Measurements from ENCODE around the gene GSTO2.
A peak's percentile ranks its signal among the peaks of the same experiment; 100 is the strongest.

Gene GSTO2

GRCh38 chr10:104259999-104260774 is 8.8 kb upstream of the GSTO2 start:
- Histone ChIP-seq H3K36me3 (ENCODE audit: control insufficient read depth in 1 of 2, insufficient read depth in 2 of 2, low read length in 2 of 2) (peaks cover 27 to 56% of the 10 kb centered on the region in 2 donors), H3K4me1 (ENCODE audit: control insufficient read depth in 1 of 2, insufficient read depth in 2 of 2, low read length in 2 of 2) (peaks cover 17 to 39% of the 10 kb centered on the region in 2 donors), H3K4me3 (ENCODE audit: low read depth in 1 of 2, low read length in 2 of 2) (no peak overlapping the region), H3K9ac (ENCODE audit: low read depth in 1 of 2, low read length in 2 of 2) (no peak overlapping the region), H3K27ac (ENCODE audit: low read depth, low read length) (no peak overlapping the region), H3K9me3 (ENCODE audit: control insufficient read depth in 1 of 2, low read length in 2 of 2) (no peaks in the 10 kb centered on the region), H3K27me3 (ENCODE audit: control insufficient read depth in 1 of 2, insufficient read depth in 2 of 2, low read length in 2 of 2) (no peaks in the 10 kb centered on the region)

- Histone ChIP-seq H3K36me3 (ENCODE audit: control insufficient read depth in 1 of 2, insufficient read depth in 2 of 2, low read length in 2 of 2) (peaks cover 30 to 62% of the 10 kb centered on the region in 2 donors), H3K9me3 (ENCODE audit: control insufficient read depth in 1 of 2, low read length in 2 of 2) (no peaks in the 10 kb centered on the region), H3K4me3 (ENCODE audit: low read depth in 1 of 2, low read length in 2 of 2) (no peak overlapping the region), H3K4me1 (ENCODE audit: control insufficient read depth in 1 of 2, insufficient read depth in 2 of 2, low read length in 2 of 2) (peaks cover 13 to 41% of the 10 kb centered on the region in 2 donors), H3K9ac (ENCODE audit: low read depth in 1 of 2, low read length in 2 of 2) (no peak overlapping the region), H3K27ac (ENCODE audit: low read depth, low read length) (no peak overlapping the region), H3K27me3 (ENCODE audit: control insufficient read depth in 1 of 2, insufficient read depth in 2 of 2, low read length in 2 of 2) (no peaks in the 10 kb centered on the region)
Measured at GRCh38 chr10:104260775-104261115, 8.2 kb upstream of the GSTO2 start.

GRCh38 chr10:104262055-104262454 is 6.9 kb upstream of the GSTO2 start:
- H3K27ac ChIP-seq (ENCODE audit: low read depth, low read length): no peak overlapping the region
- H3K4me3 ChIP-seq (ENCODE audit: low read depth in 1 of 2, low read length in 2 of 2): no peak overlapping the region
- H3K27me3 ChIP-seq (ENCODE audit: control insufficient read depth in 1 of 2, insufficient read depth in 2 of 2, low read length in 2 of 2): no peaks in the 10 kb centered on the region
- peaks cover under 1 to 28% of the 10 kb centered on the region in 2 donors for H3K4me1 ChIP-seq (ENCODE audit: control insufficient read depth in 1 of 2, insufficient read depth in 2 of 2, low read length in 2 of 2)
- no peaks in the 10 kb centered on the region for H3K9me3 ChIP-seq (ENCODE audit: control insufficient read depth in 1 of 2, low read length in 2 of 2)
- no peak overlapping the region for H3K9ac ChIP-seq (ENCODE audit: low read depth in 1 of 2, low read length in 2 of 2)
- peaks cover 40 to 73% of the 10 kb centered on the region in 2 donors for H3K36me3 ChIP-seq (ENCODE audit: control insufficient read depth in 1 of 2, insufficient read depth in 2 of 2, low read length in 2 of 2)

GRCh38 chr10:104264783-104265182 is 4.2 kb upstream of the GSTO2 start:
- Histone ChIP-seq H3K36me3 (ENCODE audit: control insufficient read depth in 1 of 2, insufficient read depth in 2 of 2, low read length in 2 of 2) (peaks cover 37 to 63% of the 10 kb centered on the region in 2 donors), H3K4me3 (ENCODE audit: low read depth in 1 of 2, low read length in 2 of 2) (no peak overlapping the region), H3K9me3 (ENCODE audit: control insufficient read depth in 1 of 2, low read length in 2 of 2) (no peaks in the 10 kb centered on the region), H3K4me1 (ENCODE audit: control insufficient read depth in 1 of 2, insufficient read depth in 2 of 2, low read length in 2 of 2) (peaks cover 11 to 39% of the 10 kb centered on the region in 2 donors), H3K27ac (ENCODE audit: low read depth, low read length) (no peak overlapping the region), H3K27me3 (ENCODE audit: control insufficient read depth in 1 of 2, insufficient read depth in 2 of 2, low read length in 2 of 2) (no peaks in the 10 kb centered on the region), H3K9ac (ENCODE audit: low read depth in 1 of 2, low read length in 2 of 2) (no peak overlapping the region)

GRCh38 chr10:104267721-104268404 is 1.1 kb upstream of the GSTO2 start:
- Histone ChIP-seq H3K4me3 (ENCODE audit: low read depth in 1 of 2, low read length in 2 of 2) (peak overlapping the region; percentile 92 to 98), H3K4me1 (ENCODE audit: control insufficient read depth in 1 of 2, insufficient read depth in 2 of 2, low read length in 2 of 2) (peaks cover 11 to 29% of the 10 kb centered on the region in 2 donors), H3K27ac (ENCODE audit: low read depth, low read length) (no peak overlapping the region), H3K9ac (ENCODE audit: low read depth in 1 of 2, low read length in 2 of 2) (peak overlapping the region in 1 of 2 donors; percentile 92), H3K36me3 (ENCODE audit: control insufficient read depth in 1 of 2, insufficient read depth in 2 of 2, low read length in 2 of 2) (peaks cover 22 to 34% of the 10 kb centered on the region in 2 donors), H3K27me3 (ENCODE audit: control insufficient read depth in 1 of 2, insufficient read depth in 2 of 2, low read length in 2 of 2) (no peaks in the 10 kb centered on the region), H3K9me3 (ENCODE audit: control insufficient read depth in 1 of 2, low read length in 2 of 2) (no peaks in the 10 kb centered on the region)

- Histone ChIP-seq H3K4me1 (ENCODE audit: control insufficient read depth in 1 of 2, insufficient read depth in 2 of 2, low read length in 2 of 2) (peaks cover 11 to 26% of the 10 kb centered on the region in 2 donors), H3K9me3 (ENCODE audit: control insufficient read depth in 1 of 2, low read length in 2 of 2) (no peaks in the 10 kb centered on the region), H3K9ac (ENCODE audit: low read depth in 1 of 2, low read length in 2 of 2) (peak overlapping the region; percentile 74 to 92), H3K27me3 (ENCODE audit: control insufficient read depth in 1 of 2, insufficient read depth in 2 of 2, low read length in 2 of 2) (no peaks in the 10 kb centered on the region), H3K27ac (ENCODE audit: low read depth, low read length) (peak overlapping the region; percentile 79), H3K36me3 (ENCODE audit: control insufficient read depth in 1 of 2, insufficient read depth in 2 of 2, low read length in 2 of 2) (peaks cover 22 to 32% of the 10 kb centered on the region in 2 donors), H3K4me3 (ENCODE audit: low read depth in 1 of 2, low read length in 2 of 2) (peak overlapping the region; percentile 92 to 98)
Measured at GRCh38 chr10:104268405-104268712, 625 bp upstream of the GSTO2 start.

- Histone ChIP-seq H3K4me1 (ENCODE audit: control insufficient read depth in 1 of 2, insufficient read depth in 2 of 2, low read length in 2 of 2) (peaks cover 3 to 8% of the 10 kb centered on the region in 2 donors), H3K4me3 (ENCODE audit: low read depth in 1 of 2, low read length in 2 of 2) (no peak overlapping the region), H3K9me3 (ENCODE audit: control insufficient read depth in 1 of 2, low read length in 2 of 2) (no peaks in the 10 kb centered on the region), H3K27ac (ENCODE audit: low read depth, low read length) (no peak overlapping the region), H3K27me3 (ENCODE audit: control insufficient read depth in 1 of 2, insufficient read depth in 2 of 2, low read length in 2 of 2) (no peaks in the 10 kb centered on the region), H3K9ac (ENCODE audit: low read depth in 1 of 2, low read length in 2 of 2) (no peak overlapping the region), H3K36me3 (ENCODE audit: control insufficient read depth in 1 of 2, insufficient read depth in 2 of 2, low read length in 2 of 2) (peaks cover 0 to 2% of the 10 kb centered on the region in 2 donors)
Measured at GRCh38 chr10:104273286-104273685, 4.3 kb downstream of the GSTO2 start.

GRCh38 chr10:104273899-104274575 is 5.1 kb downstream of the GSTO2 start:
- Histone ChIP-seq H3K27ac (ENCODE audit: low read depth, low read length) (no peak overlapping the region), H3K36me3 (ENCODE audit: control insufficient read depth in 1 of 2, insufficient read depth in 2 of 2, low read length in 2 of 2) (no peaks in the 10 kb centered on the region), H3K4me3 (ENCODE audit: low read depth in 1 of 2, low read length in 2 of 2) (no peak overlapping the region), H3K27me3 (ENCODE audit: control insufficient read depth in 1 of 2, insufficient read depth in 2 of 2, low read length in 2 of 2) (no peaks in the 10 kb centered on the region), H3K4me1 (ENCODE audit: control insufficient read depth in 1 of 2, insufficient read depth in 2 of 2, low read length in 2 of 2) (peaks cover 0 to 6% of the 10 kb centered on the region in 2 donors), H3K9ac (ENCODE audit: low read depth in 1 of 2, low read length in 2 of 2) (peak overlapping the region in 1 of 2 donors; percentile 31), H3K9me3 (ENCODE audit: control insufficient read depth in 1 of 2, low read length in 2 of 2) (no peaks in the 10 kb centered on the region)

GRCh38 chr10:104274762-104275721 is 6.1 kb downstream of the GSTO2 start:
- Histone ChIP-seq H3K36me3 (ENCODE audit: control insufficient read depth in 1 of 2, insufficient read depth in 2 of 2, low read length in 2 of 2) (no peaks in the 10 kb centered on the region), H3K9me3 (ENCODE audit: control insufficient read depth in 1 of 2, low read length in 2 of 2) (no peaks in the 10 kb centered on the region), H3K27me3 (ENCODE audit: control insufficient read depth in 1 of 2, insufficient read depth in 2 of 2, low read length in 2 of 2) (no peaks in the 10 kb centered on the region), H3K27ac (ENCODE audit: low read depth, low read length) (no peak overlapping the region), H3K4me3 (ENCODE audit: low read depth in 1 of 2, low read length in 2 of 2) (peak overlapping the region; percentile 75 to 87), H3K4me1 (ENCODE audit: control insufficient read depth in 1 of 2, insufficient read depth in 2 of 2, low read length in 2 of 2) (no peaks in the 10 kb centered on the region), H3K9ac (ENCODE audit: low read depth in 1 of 2, low read length in 2 of 2) (peak overlapping the region; percentile 62 to 63)

Measured in duodenal mucosa (tissue), 2 donors.